HuH-7 (cell line): ENCODE results near the gene GPN3.
A peak's percentile ranks its signal among the peaks of the same experiment; 100 is the strongest.
"Not testable (repeated sequence)": the region's sequence is repeated elsewhere in the genome, so short reads cannot be mapped to it uniquely, and the experiment has no call there.

Experiments
- DNase-seq: peaks from one replicate; pipeline ENCODE4 v3.0.0; 2011; ENCODE audit warnings: low spot score

Gene GPN3

GRCh38 chr12:110444455-110444854 lies 23.6 kb downstream of the GPN3 start:
- DNase-seq = no peak

GRCh38 chr12:110436231-110436630 lies 31.8 kb downstream of the GPN3 start:
- DNase-seq = no peak

- DNase-seq = no peak
Observed at GRCh38 chr12:110431957-110432587, 36.0 kb downstream of the GPN3 start.

GRCh38 chr12:110429676-110430075 lies 38.4 kb downstream of the GPN3 start:
- not testable (repeated sequence) for DNase-seq

GRCh38 chr12:110426406-110426805 lies 41.7 kb downstream of the GPN3 start:
- no peak for DNase-seq

GRCh38 chr12:110424237-110424636 lies 43.8 kb downstream of the GPN3 start:
- DNase-seq = no peak

- DNase-seq = no peak
Observed at GRCh38 chr12:110421701-110422100, 46.4 kb downstream of the GPN3 start.

GRCh38 chr12:110421159-110421661 lies 46.8 kb downstream of the GPN3 start:
- DNase-seq = no peak

- not testable (repeated sequence) for DNase-seq
Observed at GRCh38 chr12:110420644-110421043, 47.4 kb downstream of the GPN3 start.

GRCh38 chr12:110417113-110417512 lies 50.9 kb downstream of the GPN3 start:
- not testable (repeated sequence) for DNase-seq

- DNase-seq = not testable (repeated sequence)
Observed at GRCh38 chr12:110410086-110410485, 58.0 kb downstream of the GPN3 start.

GRCh38 chr12:110405126-110405662 lies 62.9 kb downstream of the GPN3 start:
- not testable (repeated sequence) for DNase-seq

- DNase-seq = peak; percentile 73
Observed at GRCh38 chr12:110403976-110404682, 63.9 kb downstream of the GPN3 start.

GRCh38 chr12:110403146-110403975 lies 64.7 kb downstream of the GPN3 start, which contains the start of gene ANAPC7:
TSS of gene ANAPC7 (minus strand) at chr12:110403708. CDS start at chr12:110403627, 81 bp downstream.
- DNase-seq = peak; percentile 81
